ENCODE data around the gene MS4A6A. TPM values are rescaled to one million over a fixed set of nuclear protein-coding genes. Genes with fewer than 3 reads are reported as not detected.

The MS4A6A gene
- polyA plus RNA-seq, 1 of the 3 experiments (the other 2 are of a cell fraction): not detected

- Histone ChIP-seq H3K36me3 (replicated peaks in 1 of 2; ENCODE audit: control insufficient read depth in 1 of 2, insufficient read depth in 2 of 2, low read length in 1 of 2) (no peaks in the 10 kb centered on the region), H3K4me2 (no peak overlapping the region), H2AFZ (ENCODE audit: low read depth) (no peak overlapping the region), H3K27me3 (ENCODE audit: insufficient read depth) (no peaks in the 10 kb centered on the region), H4K20me1 (ENCODE audit: insufficient read depth) (no peaks in the 10 kb centered on the region), H3K79me2 (ENCODE audit: insufficient read depth) (no peaks in the 10 kb centered on the region), H3F3A (replicated peaks; ENCODE audit: insufficient read depth) (no peaks in the 10 kb centered on the region), H3K9me3 (no peaks in the 10 kb centered on the region), H3K4me3 (ENCODE audit: low read depth in 2 of 2, low read length in 1 of 2) (no peak overlapping the region), H3K9me2 (no peaks in the 10 kb centered on the region), H3K27ac (ENCODE audit: low read depth in 2 of 2, low read length in 1 of 2) (no peak overlapping the region), H3K4me1 (ENCODE audit: control insufficient read depth in 1 of 2, insufficient read depth in 2 of 2, low read depth in 1 of 2, low read length in 1 of 2) (no peaks in the 10 kb centered on the region), H3K9ac (no peak overlapping the region)
- POLR2A ChIA-PET: no interaction called here
- 0% methylated on average over 1 of the region's 1 CpG for WGBS (ENCODE audit: low lambda C conversion rate)
- no peak for TF ChIP-seq FOSL2 (IDR thresholded peaks at IDR 0.05; ENCODE audit: borderline replicate concordance, low read depth)
- no peak for TF ChIP-seq MEF2A (IDR thresholded peaks at IDR 0.05; ENCODE audit: borderline replicate concordance, low read depth)
- no peak for TF ChIP-seq TEAD4 (IDR thresholded peaks at IDR 0.05; ENCODE audit: borderline replicate concordance, insufficient read depth)
- no peak for TF ChIP-seq SIN3A (IDR thresholded peaks at IDR 0.05; ENCODE audit: borderline replicate concordance, low read depth, low read length)
- TF ChIP-seq SMC3 (IDR thresholded peaks at IDR 0.05; ENCODE audit: low read depth, low read length): no peak
- TF ChIP-seq EZH2phosphoT487 (IDR thresholded peaks at IDR 0.05; ENCODE audit: borderline replicate concordance, low read depth): no peak
- no peak for TF ChIP-seq POLR2AphosphoS5 (IDR thresholded peaks at IDR 0.05; ENCODE audit: low read depth, low read length)
- no peak for TF ChIP-seq RCOR1 (IDR thresholded peaks at IDR 0.05; ENCODE audit: low read length)
- TF ChIP-seq TAF1 (IDR thresholded peaks at IDR 0.05; ENCODE audit: borderline replicate concordance, low read depth, low read length): no peak
- no peak for TF ChIP-seq PBX3 (IDR thresholded peaks at IDR 0.05)
- TF ChIP-seq RFX5 (IDR thresholded peaks at IDR 0.05; ENCODE audit: low read length): no peak
- no peak for TF ChIP-seq RXRA (IDR thresholded peaks at IDR 0.05; ENCODE audit: borderline replicate concordance, low read depth)
- TF ChIP-seq, protein P1, sequence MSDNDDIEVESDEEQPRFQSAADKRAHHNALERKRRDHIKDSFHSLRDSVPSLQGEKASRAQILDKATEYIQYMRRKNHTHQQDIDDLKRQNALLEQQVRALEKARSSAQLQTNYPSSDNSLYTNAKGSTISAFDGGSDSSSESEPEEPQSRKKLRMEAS (IDR thresholded peaks at IDR 0.05; ENCODE audit: low read depth): no peak
- TF ChIP-seq, protein P2, sequence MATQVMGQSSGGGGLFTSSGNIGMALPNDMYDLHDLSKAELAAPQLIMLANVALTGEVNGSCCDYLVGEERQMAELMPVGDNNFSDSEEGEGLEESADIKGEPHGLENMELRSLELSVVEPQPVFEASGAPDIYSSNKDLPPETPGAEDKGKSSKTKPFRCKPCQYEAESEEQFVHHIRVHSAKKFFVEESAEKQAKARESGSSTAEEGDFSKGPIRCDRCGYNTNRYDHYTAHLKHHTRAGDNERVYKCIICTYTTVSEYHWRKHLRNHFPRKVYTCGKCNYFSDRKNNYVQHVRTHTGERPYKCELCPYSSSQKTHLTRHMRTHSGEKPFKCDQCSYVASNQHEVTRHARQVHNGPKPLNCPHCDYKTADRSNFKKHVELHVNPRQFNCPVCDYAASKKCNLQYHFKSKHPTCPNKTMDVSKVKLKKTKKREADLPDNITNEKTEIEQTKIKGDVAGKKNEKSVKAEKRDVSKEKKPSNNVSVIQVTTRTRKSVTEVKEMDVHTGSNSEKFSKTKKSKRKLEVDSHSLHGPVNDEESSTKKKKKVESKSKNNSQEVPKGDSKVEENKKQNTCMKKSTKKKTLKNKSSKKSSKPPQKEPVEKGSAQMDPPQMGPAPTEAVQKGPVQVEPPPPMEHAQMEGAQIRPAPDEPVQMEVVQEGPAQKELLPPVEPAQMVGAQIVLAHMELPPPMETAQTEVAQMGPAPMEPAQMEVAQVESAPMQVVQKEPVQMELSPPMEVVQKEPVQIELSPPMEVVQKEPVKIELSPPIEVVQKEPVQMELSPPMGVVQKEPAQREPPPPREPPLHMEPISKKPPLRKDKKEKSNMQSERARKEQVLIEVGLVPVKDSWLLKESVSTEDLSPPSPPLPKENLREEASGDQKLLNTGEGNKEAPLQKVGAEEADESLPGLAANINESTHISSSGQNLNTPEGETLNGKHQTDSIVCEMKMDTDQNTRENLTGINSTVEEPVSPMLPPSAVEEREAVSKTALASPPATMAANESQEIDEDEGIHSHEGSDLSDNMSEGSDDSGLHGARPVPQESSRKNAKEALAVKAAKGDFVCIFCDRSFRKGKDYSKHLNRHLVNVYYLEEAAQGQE (IDR thresholded peaks at IDR 0.05; ENCODE audit: low read depth, low read length): no peak
- no peak for TF ChIP-seq FOXM1 (IDR thresholded peaks at IDR 0.05; ENCODE audit: low read depth)
- TF ChIP-seq IRF3 (IDR thresholded peaks at IDR 0.05; ENCODE audit: low read depth, low read length): no peak
- TF ChIP-seq YY1 (IDR thresholded peaks at IDR 0.05; ENCODE audit: low read depth): no peak
- no peak for DNase-seq
- CTCF ChIA-PET: no interaction called here
Measured at GRCh38 chr11:60197442-60197841, 14.6 kb upstream of the MS4A6A start.
